Gastrocnemius medialis (tissue), 4 donors: Measurements from ENCODE around the gene TAS2R8.
"Not testable (repeated sequence)": the region's sequence is repeated elsewhere in the genome, so short reads cannot be mapped to it uniquely, and the experiment has no call there.

ENCODE experiments used
- POLR2A ChIP-seq, 2 donors: fragments of 450-650 bp; IDR thresholded peaks; one replicate each; pipeline ENCODE4 v1.6.1; 2017; ENCODE audit warnings: antibody characterized with exemption in 2 of 2, mild to moderate bottlenecking in 2 of 2, moderate library complexity in 2 of 2
- TF ChIP-seq, protein P1 (sequence below), 5 experiments: fragments of 450-650 bp in 3 of 5; fragments of 200-600 bp in 2 of 5; sonication (generic) in 2 of 5; IDR thresholded peaks in 4 of 5; conservative IDR thresholded peaks in 1 of 5; 1 replicate in 4 of 5; 2 replicates in 1 of 5; pipeline ENCODE4 v1.5.1; 2016 to 2019; ENCODE audit warnings: antibody characterized with exemption in 5 of 5, mild to moderate bottlenecking in 3 of 5, moderate library complexity in 3 of 5

GRCh38 chr12:10791769-10792168, 15.3 kb downstream of the TAS2R8 start:
- TF ChIP-seq, protein P1, sequence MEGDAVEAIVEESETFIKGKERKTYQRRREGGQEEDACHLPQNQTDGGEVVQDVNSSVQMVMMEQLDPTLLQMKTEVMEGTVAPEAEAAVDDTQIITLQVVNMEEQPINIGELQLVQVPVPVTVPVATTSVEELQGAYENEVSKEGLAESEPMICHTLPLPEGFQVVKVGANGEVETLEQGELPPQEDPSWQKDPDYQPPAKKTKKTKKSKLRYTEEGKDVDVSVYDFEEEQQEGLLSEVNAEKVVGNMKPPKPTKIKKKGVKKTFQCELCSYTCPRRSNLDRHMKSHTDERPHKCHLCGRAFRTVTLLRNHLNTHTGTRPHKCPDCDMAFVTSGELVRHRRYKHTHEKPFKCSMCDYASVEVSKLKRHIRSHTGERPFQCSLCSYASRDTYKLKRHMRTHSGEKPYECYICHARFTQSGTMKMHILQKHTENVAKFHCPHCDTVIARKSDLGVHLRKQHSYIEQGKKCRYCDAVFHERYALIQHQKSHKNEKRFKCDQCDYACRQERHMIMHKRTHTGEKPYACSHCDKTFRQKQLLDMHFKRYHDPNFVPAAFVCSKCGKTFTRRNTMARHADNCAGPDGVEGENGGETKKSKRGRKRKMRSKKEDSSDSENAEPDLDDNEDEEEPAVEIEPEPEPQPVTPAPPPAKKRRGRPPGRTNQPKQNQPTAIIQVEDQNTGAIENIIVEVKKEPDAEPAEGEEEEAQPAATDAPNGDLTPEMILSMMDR (IDR thresholded peaks at IDR 0.05 in 4 of 5, conservative IDR thresholded peaks at IDR 0.05 in 1 of 5) = not testable (repeated sequence)
- TF ChIP-seq POLR2A (IDR thresholded peaks at IDR 0.05) = not testable (repeated sequence)
